K562 (cell line): ENCODE results near the gene SLC17A8. TPM values are rescaled to one million over a fixed set of nuclear protein-coding genes. Genes with fewer than 3 reads are reported as not detected.

ENCODE experiments used
- CREB3L1 ChIP-seq: fragments of 450-650 bp; IDR thresholded peaks from 2 replicates; pipeline ENCODE4 v1.6.1; 2014; ENCODE audit warnings: low read depth, mild to moderate bottlenecking, moderate library complexity, borderline replicate concordance
- CUX1 ChIP-seq: fragments of 200-800 bp; sonication (Bioruptor generic); IDR thresholded peaks from 2 replicates; pipeline ENCODE4 v1.6.1; 2016; ENCODE audit warnings: missing genetic modification characterization, missing compliant biosample characterization
- E2F8 ChIP-seq: fragments of 450-650 bp; IDR thresholded peaks from 2 replicates; pipeline ENCODE4 v1.7.1; 2018; ENCODE audit warnings: mild to moderate bottlenecking, low read depth; ENCODE audit not compliant: partially characterized antibody
- ESRRB ChIP-seq: fragments of 250-450 bp; sonication (Bioruptor Pico); IDR thresholded peaks from 2 replicates; pipeline ENCODE4 v1.5.0; 2020; ENCODE audit warnings: mild to moderate bottlenecking, moderate library complexity, borderline replicate concordance
- MED1 ChIP-seq: sonication (generic); formaldehyde crosslinking; IDR thresholded peaks from 2 replicates; pipeline ENCODE4 v1.8.1; 2023; ENCODE audit warnings: missing genetic modification reagents, borderline replicate concordance
- PHB2 ChIP-seq: fragments of 450-650 bp; IDR thresholded peaks from 2 replicates; pipeline ENCODE4 v1.6.1; 2017; ENCODE audit warnings: low read depth
- TCF7L2 ChIP-seq: fragments of 150-350 bp; IDR thresholded peaks from 2 replicates; pipeline ENCODE4 v1.6.1; 2016; ENCODE audit warnings: low read depth, mild to moderate bottlenecking, low read length, moderate library complexity
- ZBTB40 ChIP-seq, 2 experiments: fragments of 450-650 bp in 1 of 2; sonication (generic) in 1 of 2; formaldehyde crosslinking in 1 of 2; IDR thresholded peaks; 2 replicates each; pipeline versions ENCODE4 v1.7.1 to v1.9.0; 2016 to 2022; ENCODE audit warnings: inconsistent platforms in 1 of 2, mild to moderate bottlenecking in 1 of 2, missing genetic modification reagents in 1 of 2
- polyA plus RNA-seq, 8 experiments: library from polyadenylated mRNA; depleted of rRNA in 4 of 8; stranded (reverse) in 5 of 8; unstranded in 3 of 8; fragments of >200 nt; fragmentation: Nextera tagmentation in 2 of 8; fragmentation: Illumina TruSeq in 1 of 8; extraction: Ambion mirVana in 2 of 8; extraction: Trizol in 1 of 8; gene quantifications; 2 replicates each; pipeline versions ENCODE4 v1.2.1 to v1.2.3, GENCODE V29; 2011 to 2014; ENCODE audit warnings: inconsistent platforms in 1 of 8, missing spikeins in 1 of 8
- total RNA-seq, 7 experiments: library from RNA; depleted of rRNA in 6 of 7; stranded (reverse); fragments of >200 nt in 6 of 7; fragmentation: Illumina TruSeq in 2 of 7; extraction: Trizol in 2 of 7; gene quantifications; 2 replicates each; pipeline versions ENCODE4 v1.2.1 to v1.2.3, GENCODE V29; 2011 to 2021; ENCODE audit warnings: low replicate concordance in 1 of 7

Gene SLC17A8
- total and polyA plus RNA-seq, 9 of the 15 experiments (the other 6 are each of a cell fraction or from before 2014, with no cell fraction given) = 0.03 TPM; not detected in 8

DNA sequence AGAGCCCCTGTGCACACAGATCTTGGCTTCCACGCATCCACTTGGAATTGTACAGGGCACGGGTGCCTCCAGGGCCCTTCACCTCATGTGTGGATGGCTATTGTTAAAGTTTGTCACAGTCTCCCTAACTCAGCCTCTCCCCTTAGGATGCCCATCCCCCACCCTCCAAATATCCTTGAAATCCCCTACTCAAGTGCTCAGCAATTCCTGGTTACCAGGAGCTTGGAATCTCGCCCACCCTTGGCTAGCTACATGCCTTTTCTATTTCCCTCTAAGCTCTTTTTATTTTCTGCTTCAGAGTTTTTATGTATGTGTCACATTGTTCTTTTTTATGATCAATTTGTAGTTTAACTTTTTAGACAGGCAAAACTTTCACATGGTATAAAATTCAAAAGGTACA, 103.8 kb downstream of the SLC17A8 start (continued):
- TF ChIP-seq ESRRB (no peak), E2F8 (no peak), MED1 (no peak), CUX1 (CRISPR knock-in tag) (no peak), ZBTB40 (IDR thresholded peaks at IDR 0.05) (no peak), ZBTB40 (CRISPR knock-in tag; IDR thresholded peaks at IDR 0.05) (no peak), CREB3L1 (no peak), TCF7L2 (no peak), PHB2 (no peak)
